Measurements from ENCODE around the gene PCDH9.

- TF ChIP-seq POLR2A (IDR thresholded peaks at IDR 0.05) (no peak), CTCF (IDR thresholded peaks at IDR 0.05) (no peak)
These were observed 526.0 kb downstream of the PCDH9 start for GRCh38 chr13:66704110-66704509.
